ENCODE results near the gene TRAF5.
"Not testable (repeated sequence)": the region's sequence is repeated elsewhere in the genome, so short reads cannot be mapped to it uniquely, and the experiment has no call there.

Gene TRAF5

DNA sequence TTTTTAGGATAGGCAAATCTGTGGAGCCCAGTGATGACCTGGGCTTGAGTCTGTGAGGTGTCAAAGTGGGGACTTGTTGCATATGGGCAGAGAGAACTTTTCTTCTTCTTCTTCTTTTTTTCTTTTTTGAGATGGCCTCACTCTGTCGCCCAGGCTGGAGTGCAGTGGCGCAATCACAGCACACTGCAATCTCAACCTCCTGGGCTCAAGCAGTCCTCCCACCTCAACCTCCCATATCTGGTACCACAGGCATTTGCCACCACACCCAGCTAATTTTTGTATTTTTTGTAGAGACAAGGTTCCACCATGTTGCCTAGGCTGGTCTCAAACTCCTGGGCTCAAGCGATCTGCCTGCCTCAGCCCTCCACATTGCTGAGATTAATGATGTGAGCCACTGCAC, 85.0 kb downstream of the TRAF5 start:
- no peak for DNase-seq (ENCODE audit: low read depth)
- no peak overlapping the region for H3K4me3 ChIP-seq (ENCODE audit: low read depth, low read length)

DNA sequence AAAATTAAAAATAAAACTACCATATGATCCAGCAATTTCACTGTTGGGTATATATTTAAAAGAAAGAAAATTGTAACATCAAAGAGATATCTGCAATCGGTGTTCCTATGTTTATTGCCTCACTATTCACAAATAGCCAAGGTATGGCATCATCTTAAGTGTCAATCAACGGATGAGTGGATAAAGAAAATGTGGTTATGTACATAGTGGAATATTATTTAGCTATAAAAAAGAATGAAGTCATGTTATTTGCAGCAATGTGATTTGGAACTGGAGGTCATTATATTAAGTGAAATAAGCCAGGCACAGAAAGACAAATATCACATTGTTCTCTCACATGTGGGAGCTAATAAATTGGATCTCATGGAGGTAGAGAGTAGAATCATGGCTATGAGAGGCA, 89.1 kb downstream of the TRAF5 start:
- H3K4me3 ChIP-seq (ENCODE audit: low read depth, low read length) = no peak overlapping the region
- no peak for DNase-seq (ENCODE audit: low read depth)

DNA sequence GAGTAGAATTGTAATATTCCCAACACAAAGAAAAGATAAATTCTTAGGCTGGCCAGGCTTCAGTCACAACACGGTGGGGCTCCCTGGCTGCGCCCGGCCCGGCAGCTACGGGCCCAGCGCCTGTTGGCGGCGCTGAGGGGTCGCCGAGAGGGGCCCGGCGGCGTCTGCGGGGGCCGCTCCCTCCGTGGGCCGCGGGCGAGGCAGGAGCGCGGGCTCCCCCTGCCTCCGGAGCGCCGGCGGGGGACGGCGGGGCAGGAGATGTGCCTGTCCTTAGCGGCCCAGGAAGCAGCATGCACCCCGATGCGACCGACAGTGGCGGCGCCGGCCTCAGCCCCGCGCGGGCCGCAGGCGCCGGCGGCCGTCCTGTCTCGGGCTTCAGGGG, 89.6 kb downstream of the TRAF5 start:
- DNase-seq (ENCODE audit: low read depth) = not testable (repeated sequence)
- H3K4me3 ChIP-seq (ENCODE audit: low read depth, low read length) = peak overlapping the region; percentile 26

- DNase-seq (ENCODE audit: low read depth) = peak; percentile 55
- H3K4me3 ChIP-seq (ENCODE audit: low read depth, low read length) = peak overlapping the region; percentile 26
These were observed 90.1 kb downstream of the TRAF5 start for GRCh38 chr1:211416628-211417323.

GRCh38 chr1:211420389-211420788, 93.8 kb downstream of the TRAF5 start:
- H3K4me3 ChIP-seq (ENCODE audit: low read depth, low read length) = no peak overlapping the region
- DNase-seq (ENCODE audit: low read depth) = peak; percentile 20

DNA sequence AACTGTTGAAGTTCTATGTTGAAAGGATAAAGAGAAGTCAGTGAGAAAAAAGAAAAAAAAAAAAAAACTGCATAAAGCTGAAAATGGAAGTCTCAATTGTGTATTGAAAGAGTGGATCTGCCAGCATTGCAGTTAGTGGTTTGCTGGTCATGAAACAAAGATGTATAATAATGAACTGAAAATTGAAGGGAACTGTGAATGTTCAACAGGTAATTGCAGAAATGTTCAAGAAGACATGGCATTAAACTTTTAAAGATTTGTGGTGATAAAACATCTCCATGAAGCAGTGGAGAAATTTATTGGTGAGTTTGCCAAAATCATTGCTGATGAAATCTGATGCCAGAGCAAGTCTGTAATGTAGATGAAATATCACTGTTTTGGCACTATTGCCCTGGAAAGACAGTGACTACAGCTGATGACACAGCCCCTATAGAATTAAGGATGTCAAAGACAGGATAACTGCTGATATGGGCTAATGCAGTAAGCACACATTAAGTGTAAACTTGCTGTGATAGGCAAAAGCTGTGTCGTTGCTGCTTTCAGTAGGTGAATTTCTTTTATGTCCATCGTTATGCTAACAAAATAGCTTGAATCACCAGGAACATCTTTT, 94.3 kb downstream of the TRAF5 start:
- DNase-seq (ENCODE audit: low read depth) = no peak
- H3K4me3 ChIP-seq (ENCODE audit: low read depth, low read length) = no peak overlapping the region

GRCh38 chr1:211424018-211424417, 97.4 kb downstream of the TRAF5 start:
- H3K4me3 ChIP-seq (ENCODE audit: low read depth, low read length) = no peak overlapping the region
- DNase-seq (ENCODE audit: low read depth) = no peak

Measured in skeletal muscle cell (primary cell).